HG02840 (cell line): ENCODE results near the gene PIAS4.

Source experiments
- ATAC-seq: cut with Tn5 transposase; IDR thresholded peaks from one replicate; pipeline ENCODE4 v1.9.1; 2021; ENCODE audit warnings: mild to moderate bottlenecking, moderate library complexity, moderate number of reproducible peaks; ENCODE audit not compliant: unreplicated experiment, low FRiP score

The PIAS4 gene

DNA sequence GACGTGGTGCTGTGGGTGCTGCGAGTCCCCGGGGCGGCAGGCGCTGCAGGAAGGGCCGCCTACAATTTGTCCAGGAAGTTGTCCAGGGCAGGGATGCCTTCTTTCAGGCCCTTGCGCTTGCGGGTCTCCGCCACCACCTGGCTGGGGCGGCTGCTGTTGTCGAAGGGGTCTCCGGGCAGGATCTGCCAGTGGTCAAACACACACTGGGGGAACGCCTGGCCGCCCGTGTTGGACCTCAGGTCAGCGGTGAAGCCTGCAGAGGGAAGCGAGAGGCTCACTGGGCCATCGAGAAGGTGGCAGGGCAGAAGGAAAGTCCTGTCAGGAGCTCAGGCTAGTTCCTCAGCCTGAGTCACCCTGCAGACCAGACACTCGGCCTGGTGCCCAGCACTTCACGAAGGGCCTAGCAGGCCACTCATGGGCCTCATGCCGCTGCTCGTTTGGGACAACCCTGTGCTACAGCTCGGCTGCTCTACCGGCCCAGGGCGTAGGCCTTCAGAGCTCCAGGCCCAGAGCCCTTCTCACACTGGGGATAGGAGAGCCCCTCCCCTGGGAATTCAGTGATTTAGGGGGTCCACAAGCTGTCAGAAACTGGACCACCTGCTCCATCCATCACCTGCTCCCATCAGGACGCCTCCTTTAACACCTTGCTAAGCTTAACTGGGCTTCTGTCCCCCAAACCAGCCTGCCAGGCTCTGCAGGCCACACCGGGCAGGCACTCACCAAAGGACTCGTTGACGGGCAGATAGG is 30.9 kb upstream of the PIAS4 start:
- no peak for ATAC-seq

DNA sequence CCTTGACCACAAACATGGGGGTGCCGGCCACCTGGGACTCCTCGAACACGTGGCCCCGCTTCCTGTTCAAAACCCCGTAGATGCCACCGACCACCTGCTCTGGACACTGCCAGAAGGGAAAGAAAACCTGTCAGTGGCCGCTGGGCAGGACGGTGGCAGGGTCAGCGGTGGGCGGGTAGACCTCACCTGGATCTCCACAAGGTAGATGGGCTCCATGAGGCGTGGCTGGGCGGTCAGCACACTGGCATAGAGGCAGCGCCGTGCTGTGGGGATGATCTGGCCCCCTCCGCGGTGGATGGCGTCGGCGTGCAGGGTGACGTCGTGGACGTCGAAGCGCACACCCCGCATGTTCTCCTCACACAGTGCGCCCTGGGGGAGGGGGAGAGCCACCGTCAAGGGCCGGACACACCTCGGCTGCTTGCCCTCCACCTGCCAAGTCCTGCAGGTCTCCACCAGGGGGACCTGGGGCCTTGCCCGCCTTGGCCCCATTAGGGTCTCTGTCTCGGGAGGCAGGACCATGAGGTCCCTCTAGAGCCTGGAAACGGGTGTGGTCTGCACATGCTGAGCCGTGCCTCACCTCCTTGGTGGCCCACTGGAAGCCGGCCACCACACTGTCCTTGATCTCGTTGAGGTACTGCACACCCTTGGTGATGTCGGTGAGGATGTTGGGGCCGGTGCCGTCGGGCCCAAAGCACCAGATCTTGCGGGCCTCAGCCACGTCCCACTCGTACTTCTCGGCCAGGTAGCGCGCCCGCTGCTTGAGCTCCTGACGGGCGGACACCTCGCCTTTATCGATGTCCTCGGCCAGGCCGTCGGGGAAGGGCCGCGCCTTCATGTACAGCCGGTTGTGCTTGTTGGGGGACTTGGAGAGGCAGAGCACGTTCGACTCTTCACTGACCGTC is 30.0 kb upstream of the PIAS4 start:
- no peak for ATAC-seq

DNA sequence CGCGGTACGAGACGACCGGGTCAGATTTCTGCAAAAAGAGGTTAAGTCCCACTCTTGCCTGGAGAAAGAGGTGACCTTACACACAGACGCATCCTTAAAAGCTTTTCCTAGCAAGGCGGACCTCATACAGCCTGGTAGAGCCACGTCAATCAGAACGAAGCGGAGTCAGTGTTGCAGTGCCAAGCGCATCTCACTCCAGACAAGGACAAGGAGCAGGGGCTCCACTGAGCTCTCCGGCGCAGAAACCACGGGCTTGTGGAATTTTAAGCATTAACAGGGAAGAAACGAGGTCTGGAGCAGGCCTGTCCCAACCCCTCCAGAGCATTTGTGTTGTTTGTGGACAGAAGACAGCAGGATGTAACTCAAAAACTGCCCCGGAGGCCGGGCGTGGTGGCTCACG is 29.4 kb upstream of the PIAS4 start:
- no peak for ATAC-seq

DNA sequence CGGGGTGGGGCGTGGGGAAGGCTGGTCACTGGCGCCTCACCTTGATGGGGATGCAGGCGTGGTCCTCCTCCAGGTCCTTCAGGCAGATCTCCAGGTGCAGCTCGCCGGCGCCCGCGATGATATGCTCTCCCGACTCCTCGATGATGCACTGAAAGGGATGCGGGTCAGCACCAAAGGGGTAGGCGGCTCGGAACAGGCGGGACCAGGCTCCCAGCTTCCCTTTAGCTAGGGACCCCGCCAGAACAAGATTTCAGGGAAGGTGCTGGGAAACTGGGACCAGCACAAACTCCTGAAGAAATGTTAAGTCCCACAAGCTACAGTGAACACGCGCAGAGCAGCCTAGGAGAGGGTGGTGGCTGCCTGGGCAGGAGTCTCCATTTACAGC is 28.3 kb upstream of the PIAS4 start:
- ATAC-seq: no peak

DNA sequence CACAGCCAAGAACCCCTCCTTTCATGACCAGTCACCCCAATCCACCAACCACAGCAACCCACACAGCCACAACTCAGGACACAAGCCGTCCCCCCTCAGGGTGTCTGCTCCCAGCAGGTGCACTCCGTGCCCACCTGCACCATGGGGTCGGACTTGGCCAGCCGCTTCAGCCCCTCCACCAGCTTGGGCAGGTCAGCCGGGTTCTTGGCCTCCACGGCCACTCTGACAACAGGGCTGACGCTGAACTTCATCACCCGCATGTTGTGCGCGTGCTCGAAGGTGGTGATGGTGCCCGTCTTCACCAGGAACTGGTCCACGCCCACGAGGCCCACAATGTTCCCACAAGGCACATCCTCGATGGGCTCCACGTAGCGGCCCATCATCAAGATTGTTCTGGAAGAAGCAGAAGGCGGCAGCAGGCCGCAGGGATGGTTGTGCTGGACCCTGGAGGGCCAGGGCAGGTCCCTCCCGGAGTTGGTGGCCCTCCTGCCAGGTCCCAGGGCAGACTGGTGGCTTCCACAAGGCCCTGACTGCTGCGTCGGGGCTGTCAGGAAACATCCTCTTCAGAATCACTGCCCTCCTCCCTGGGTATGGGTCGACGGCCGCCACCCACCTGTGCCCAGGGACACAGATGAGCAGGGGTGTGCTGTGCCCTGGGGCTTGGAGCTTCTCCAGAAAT is 27.7 kb upstream of the PIAS4 start:
- no peak for ATAC-seq

DNA sequence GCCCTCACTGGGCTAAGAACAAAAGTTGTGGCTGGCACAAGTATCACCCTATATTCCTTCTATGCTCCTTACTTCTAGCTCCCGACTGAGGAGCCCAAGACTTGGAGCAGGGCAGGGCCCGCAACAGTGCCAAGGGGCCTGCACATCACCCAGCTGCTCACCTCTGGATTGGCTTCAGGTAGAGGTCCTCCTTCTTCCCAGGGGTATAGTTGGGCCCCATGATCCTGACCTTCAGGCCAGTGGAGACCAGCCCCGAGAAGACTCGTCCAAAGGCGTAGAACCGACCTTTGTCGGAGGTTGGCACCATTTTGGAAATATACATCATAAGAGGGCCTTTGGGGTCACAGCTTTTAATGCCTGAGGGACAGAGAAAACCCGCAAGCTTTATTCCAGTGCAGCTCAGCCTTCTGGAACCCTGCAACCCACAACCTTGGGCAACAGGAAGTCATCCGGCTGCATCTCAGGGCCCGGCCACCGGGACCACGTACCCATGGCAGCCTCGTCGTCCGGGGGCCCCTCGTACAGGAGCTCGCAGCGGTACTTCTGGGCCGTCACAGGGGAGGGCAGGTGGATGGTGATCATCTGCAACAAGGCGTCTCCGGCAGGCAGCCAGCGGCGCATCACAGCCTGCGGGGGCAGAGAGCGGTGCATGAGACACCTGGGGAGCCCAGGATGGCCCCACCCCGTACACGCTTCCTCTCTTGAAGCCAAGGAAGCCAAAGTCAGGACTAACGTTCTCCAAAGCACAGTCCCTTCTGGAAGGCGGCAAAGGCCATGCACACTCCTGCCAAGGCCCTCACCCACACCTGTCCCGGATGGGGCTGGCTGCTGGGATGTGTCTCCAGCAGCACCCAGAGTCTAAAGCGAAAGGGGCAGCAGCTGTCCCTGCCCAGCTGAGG is 26.9 kb upstream of the PIAS4 start:
- ATAC-seq: no peak

DNA sequence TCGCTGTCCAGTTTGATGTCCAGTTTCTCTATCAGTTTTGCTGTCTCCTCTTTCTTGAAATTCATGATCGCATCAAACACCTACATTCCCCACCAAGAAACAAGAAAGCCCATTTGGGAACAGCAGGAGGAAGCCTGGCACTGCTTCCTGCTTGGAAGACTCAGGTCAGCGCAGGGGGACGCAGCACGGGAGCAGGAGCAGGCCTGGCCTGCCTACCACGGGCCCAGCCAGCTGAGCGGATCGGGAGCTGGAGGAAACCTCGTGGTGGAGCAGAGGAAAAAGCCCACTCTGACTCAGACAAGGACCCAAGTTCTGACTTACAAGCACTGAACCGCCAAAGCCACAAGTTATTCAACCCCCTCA is 26.2 kb upstream of the PIAS4 start:
- ATAC-seq: no peak

DNA sequence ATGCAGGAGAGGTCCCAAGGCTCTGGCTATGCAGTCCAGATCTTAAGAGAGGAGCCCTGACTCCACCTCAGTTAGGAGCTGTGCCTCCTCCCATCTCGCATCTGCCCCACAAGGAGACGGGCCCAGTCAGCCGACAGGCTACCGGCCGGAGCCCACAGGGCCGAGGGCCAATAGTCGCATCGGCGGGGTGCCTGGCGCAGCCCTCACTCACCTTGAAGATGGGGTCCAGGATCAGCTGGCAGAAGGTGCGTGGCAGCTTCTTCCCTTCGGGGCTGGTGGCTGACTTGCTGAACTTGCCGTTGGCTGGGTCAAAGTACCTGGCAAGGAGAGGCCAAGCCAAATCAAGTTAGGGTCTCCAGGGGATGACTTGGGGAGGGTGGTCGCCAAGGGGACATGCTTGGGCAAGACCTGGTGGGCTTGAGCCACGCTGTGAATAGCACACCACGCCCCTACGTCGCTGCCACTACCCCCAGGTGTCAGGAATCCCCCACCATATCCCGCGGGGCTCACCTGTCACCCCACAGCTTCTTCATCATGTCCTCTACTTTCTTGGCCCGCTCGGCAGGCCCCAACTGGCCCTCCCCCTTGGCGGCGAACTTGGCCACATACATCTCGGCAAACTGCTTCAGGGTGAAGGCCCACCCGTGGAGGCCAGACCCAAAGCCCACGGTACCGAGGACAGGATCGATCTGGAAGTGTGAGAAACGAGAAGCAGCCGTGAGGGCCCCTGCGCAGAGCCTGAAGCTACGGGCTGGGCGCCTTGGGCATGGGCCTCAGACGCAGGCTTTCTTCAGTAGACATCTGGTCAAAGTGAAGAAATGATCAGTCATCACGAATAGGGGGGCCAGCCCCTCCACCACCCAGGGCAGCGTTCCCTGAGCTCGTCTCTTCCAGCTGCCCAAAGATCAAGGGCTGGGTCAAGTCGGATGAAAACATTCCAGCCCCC is 25.5 kb upstream of the PIAS4 start:
- no peak for ATAC-seq

DNA sequence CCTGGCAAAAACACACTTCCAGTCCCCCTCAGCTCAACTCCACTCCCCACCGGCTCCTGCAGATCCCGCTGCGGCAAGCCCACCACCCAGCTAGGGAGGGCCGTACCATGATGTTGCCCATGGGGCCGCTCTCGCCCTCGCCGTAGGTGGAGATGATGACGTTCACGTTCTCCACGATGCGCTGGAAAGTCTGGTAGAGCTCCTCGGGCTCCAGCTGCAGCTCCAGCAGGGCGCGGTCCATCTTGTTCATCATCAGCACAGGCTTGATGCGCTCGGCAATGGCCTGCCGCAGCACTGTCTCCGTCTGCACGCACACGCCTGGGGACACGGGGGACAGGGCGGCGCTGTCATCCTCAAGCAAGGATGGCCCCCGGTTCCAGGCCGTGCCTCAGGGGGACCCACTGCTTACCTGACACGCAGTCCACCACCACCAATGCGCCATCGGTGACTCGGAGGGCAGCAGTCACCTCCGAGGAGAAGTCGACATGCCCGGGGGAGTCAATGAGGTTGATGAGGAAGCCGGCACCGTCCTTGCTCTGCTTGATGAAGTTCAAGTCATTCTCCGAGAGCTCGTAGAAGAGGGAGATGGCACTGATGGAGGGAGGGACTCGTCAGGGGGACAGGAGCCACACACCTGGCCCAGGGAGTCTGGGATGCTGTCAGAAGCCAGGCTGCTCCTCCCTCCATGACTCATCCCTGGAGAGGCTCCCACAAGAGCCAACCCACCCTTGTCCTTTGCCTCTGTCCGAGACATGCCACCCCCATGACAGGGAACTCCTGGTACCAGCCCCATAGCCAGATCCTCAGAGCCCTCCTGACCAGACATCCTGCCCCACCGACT is 24.6 kb upstream of the PIAS4 start:
- ATAC-seq: no peak

DNA sequence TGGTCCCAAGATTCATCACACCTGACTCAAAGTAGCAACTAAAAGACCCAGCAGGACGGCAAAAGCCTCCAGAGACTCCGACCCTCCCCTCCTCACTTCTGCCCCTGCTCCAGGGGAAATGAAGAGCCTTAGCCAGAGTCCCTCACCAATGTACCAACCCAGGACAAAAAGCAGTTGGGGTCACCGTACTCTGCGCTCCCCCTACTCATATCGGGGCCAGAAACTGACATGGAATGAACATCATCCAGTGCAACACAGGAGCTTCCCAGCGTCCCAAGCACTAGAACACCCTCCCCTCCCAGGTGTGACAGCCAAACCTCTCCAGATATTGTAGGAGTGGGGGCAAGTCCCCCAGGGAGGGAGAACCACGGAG is 24.0 kb upstream of the PIAS4 start:
- ATAC-seq: no peak

DNA sequence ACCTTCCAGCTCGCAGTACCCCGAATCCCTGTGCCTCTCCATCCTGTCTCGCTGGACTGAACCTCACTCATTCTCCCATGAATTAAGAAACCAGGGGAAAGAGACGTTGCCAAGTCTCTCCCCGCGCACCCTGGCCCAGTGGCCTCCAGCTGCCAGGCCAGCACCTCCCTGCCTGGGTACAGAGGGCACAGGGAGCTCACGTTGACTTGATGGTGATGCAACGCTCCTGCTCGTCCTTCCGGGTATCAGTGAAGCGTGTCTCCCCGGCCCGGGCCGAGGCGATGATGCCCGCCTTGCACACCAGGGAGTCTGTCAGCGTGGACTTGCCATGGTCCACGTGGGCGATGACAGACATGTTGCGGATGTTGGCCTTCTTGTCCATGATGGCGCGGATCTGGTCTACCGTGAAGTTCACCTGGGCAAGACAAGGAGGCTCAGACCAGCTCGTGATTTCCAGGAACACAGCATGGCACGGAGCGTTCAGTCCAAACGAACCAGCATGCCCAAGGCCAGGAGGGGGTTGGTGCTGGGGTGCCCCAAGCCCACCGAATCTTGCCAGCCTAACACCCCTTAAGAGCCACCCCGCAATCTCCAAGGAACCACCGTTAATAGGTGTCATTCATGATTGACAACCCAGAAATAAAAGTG is 23.5 kb upstream of the PIAS4 start:
- no peak for ATAC-seq

DNA sequence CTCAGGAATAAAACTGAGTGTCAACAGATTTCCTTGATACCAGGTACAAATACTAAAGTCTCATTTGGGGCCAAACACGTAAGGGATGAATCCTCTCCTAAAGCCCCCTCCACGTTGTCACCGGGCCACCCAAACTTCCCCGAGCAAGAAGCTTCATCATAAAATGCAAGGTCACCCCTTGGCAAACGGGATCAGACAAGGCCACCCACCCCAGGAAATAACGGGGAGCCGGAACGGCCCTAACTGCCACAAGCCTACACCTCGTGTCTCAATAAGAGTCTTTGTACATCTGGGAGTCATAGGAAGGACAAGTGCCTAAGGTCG is 23.0 kb upstream of the PIAS4 start:
- ATAC-seq: no peak

DNA sequence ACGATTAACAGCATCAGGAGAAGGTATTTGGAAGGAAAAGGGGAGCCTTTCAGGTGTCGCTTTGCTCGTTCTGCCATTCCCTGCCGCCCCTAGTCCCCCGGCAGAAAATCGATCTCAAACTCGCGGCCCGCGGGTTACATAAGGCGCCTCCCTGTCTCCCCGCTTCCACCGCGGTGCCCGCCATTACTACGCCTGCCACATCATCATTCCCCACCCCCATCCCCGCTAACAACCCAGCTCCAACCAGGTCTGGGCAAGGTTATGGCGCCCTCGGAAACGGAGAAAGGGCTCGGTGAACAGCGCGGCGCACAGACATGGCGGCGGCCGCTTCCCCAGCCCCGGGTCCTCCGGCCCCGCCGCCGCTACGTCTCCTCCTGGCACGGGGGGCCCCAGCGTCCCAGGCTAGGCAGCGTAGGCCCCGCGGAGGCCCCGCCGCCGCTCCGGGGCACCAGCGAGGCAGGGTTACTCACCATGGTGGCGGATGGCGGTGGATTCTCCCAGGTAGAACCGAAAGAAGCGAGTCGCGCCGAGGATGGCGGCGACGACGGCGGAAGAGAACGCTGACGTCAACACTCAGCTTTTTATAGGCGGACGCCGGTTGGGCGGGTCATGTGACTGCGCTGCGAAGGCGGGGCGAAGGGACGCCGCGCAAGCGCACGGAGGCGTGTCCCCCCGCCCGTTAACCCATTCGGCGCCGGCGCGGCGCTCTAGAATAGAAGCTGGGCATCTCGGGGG is 22.5 kb upstream of the PIAS4 start, which contains the start of gene EEF2:
Gene EEF2, minus strand, starts transcription at position 556 of the 735 bp plus-strand sequence. Its CDS starts 83 bp downstream, at position 473.
- peak; percentile 52 for ATAC-seq

DNA sequence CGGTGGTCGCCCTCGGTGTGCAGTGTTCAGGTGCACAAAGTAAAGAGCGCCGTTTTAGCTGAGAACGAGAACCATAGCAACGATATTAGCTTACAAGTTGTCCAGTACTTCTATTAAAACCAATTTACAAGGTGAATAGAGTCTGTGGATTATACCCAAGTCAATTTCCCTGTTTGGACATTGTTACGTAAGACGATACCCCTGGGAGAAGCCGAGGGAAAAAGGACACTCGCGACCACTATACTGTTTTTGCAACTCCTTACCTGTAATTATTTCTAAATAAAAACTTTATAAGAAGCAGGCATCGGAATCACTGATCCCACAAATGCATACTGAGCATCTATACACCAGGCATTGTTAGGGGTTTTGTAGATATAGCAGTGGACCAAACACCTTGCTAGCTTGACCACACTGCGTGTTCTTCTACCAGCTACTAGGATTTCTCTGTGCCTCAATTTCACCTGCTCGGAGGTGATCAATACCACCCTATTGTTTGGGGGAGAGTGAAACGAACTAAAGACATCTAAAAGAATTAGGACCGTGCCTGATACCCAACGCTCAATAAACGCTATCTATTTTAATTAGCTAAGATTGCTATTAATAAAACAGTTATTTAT is 21.8 kb upstream of the PIAS4 start:
- no peak for ATAC-seq

DNA sequence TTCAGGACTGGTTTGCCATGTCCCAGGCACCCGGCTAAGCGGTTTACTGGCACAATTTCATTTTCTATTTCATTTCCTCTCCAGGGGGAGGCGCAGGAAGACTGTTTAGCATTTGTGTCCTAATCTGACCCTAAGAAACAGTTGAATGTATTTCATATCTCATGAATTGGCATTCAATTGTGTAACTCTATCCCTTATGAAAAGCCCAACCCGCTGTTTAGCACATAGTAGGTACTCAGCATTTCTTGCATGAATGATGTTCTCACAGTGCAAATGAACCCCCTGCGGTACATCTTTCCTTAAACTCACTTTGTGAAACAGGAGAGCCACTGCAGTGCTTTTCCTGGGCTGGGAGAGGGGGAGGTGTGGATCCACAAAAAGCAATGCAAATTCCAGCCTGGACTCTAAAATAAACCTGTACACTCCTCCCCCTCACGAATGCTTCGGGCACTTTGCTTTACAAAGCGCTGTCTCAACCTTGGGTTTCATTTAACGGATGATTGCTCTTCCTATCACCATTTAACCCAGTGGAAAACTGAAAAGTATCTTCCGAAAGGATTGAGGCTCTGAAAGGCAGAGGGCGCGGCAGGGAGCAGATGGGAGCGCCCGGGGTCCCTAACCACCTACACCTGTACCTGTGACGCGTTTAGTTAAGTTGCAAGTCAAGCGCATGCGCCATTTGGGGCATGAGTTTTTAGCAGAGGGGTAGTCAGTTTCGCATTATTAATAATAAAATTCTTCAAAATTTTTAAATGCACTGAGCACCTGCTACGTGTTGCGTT is 21.1 kb upstream of the PIAS4 start:
- no peak for ATAC-seq
